DOHH2 (cell line): Measurements from ENCODE around the gene KRT17.

Source experiments
- H3F3A ChIP-seq: fragments of 200-600 bp; sonication (generic), shearing (Covaris generic); 2 replicates; pipeline ENCODE4 v1.6.0; 2016; ENCODE audit warnings: antibody characterized with exemption, mild to moderate bottlenecking; ENCODE audit not compliant: control insufficient read depth, insufficient read depth
- H3K27ac ChIP-seq: fragments of 200-600 bp; sonication (generic); 2 replicates; pipeline ENCODE4 v1.5.1; 2014; ENCODE audit warnings: low read depth, mild to moderate bottlenecking, low read length, moderate library complexity
- H3K27me3 ChIP-seq: fragments of 200-600 bp; sonication (generic); 2 replicates; pipeline ENCODE4 v1.6.1; 2014; ENCODE audit warnings: mild to moderate bottlenecking, low read length, mixed read lengths; ENCODE audit not compliant: control insufficient read depth
- H3K36me3 ChIP-seq: fragments of 200-600 bp; sonication (generic); 2 replicates; pipeline ENCODE4 v1.6.1; 2014; ENCODE audit warnings: mild to moderate bottlenecking, low read length, moderate library complexity, mixed read lengths; ENCODE audit not compliant: control insufficient read depth
- H3K4me1 ChIP-seq: fragments of 200-600 bp; sonication (generic); 2 replicates; pipeline ENCODE4 v1.6.1; 2014; ENCODE audit warnings: mild to moderate bottlenecking, low read length, mixed read lengths; ENCODE audit not compliant: control insufficient read depth
- H3K4me2 ChIP-seq: fragments of 200-600 bp; sonication (generic); 2 replicates; pipeline ENCODE4 v1.6.0; 2014; ENCODE audit warnings: mild to moderate bottlenecking, low read length, moderate library complexity
- H3K4me3 ChIP-seq: fragments of 200-600 bp; sonication (generic); 2 replicates; pipeline ENCODE4 v1.5.1; 2014; ENCODE audit warnings: mild to moderate bottlenecking, low read length, mixed read lengths
- H3K79me2 ChIP-seq: fragments of 200-600 bp; sonication (generic); 2 replicates; pipeline ENCODE4 v1.6.1; 2014; ENCODE audit warnings: mild to moderate bottlenecking, low read length, mixed read lengths; ENCODE audit not compliant: control insufficient read depth
- H3K9me2 ChIP-seq: fragments of 200-600 bp; sonication (generic); replicated peaks from 2 replicates; pipeline ENCODE4 v1.6.1; 2014; ENCODE audit warnings: mild to moderate bottlenecking, low read length, mixed read lengths; ENCODE audit not compliant: control insufficient read depth
- H3K9me3 ChIP-seq: fragments of 200-600 bp; sonication (generic); 2 replicates; pipeline ENCODE4 v1.6.1; 2014; ENCODE audit warnings: antibody characterized with exemption, low read length, mixed read lengths; ENCODE audit not compliant: control insufficient read depth, insufficient read depth
- H4K20me1 ChIP-seq: fragments of 200-600 bp; sonication (generic); 2 replicates; pipeline ENCODE4 v1.6.0; 2014; ENCODE audit warnings: low read depth, mild to moderate bottlenecking, antibody characterized with exemption, low read length, moderate library complexity; ENCODE audit not compliant: control insufficient read depth, insufficient read depth
- CTCF ChIP-seq: fragments of 200-600 bp; sonication (generic); IDR thresholded peaks from one replicate; pipeline ENCODE4 v1.5.1; 2014; ENCODE audit warnings: antibody characterized with exemption, mild to moderate bottlenecking, low read depth, low read length; ENCODE audit not compliant: poor library complexity, severe bottlenecking
- EZH2phosphoT487 ChIP-seq: fragments of 200-600 bp; sonication (generic); IDR thresholded peaks from 2 replicates; pipeline ENCODE4 v1.6.1; 2017; ENCODE audit warnings: borderline replicate concordance, mild to moderate bottlenecking, antibody characterized with exemption, low read length, moderate library complexity, mixed read lengths

KRT17 gene

GRCh38 chr17:41654678-41655607, 30.6 kb upstream of the KRT17 start:
- Histone ChIP-seq H3K79me2 (no peaks in the 10 kb centered on the region), H3K9me3 (no peaks in the 10 kb centered on the region), H3K4me3 (no peak overlapping the region), H3K36me3 (no peaks in the 10 kb centered on the region), H3F3A (no peaks in the 10 kb centered on the region), H3K27me3 (no peaks in the 10 kb centered on the region), H3K27ac (no peak overlapping the region), H3K4me1 (no peaks in the 10 kb centered on the region), H3K4me2 (no peak overlapping the region), H3K9me2 (no peaks in the 10 kb centered on the region), H4K20me1 (no peaks in the 10 kb centered on the region)
- no peak for TF ChIP-seq EZH2phosphoT487

GRCh38 chr17:41653892-41654677, 29.7 kb upstream of the KRT17 start:
- Histone ChIP-seq H4K20me1 (no peaks in the 10 kb centered on the region), H3F3A (no peaks in the 10 kb centered on the region), H3K27me3 (no peaks in the 10 kb centered on the region), H3K4me3 (no peak overlapping the region), H3K27ac (no peak overlapping the region), H3K4me2 (no peak overlapping the region), H3K9me3 (no peaks in the 10 kb centered on the region), H3K9me2 (no peaks in the 10 kb centered on the region), H3K4me1 (peaks cover 1% of the 10 kb centered on the region; the same call in 1 of the 2 replicates), H3K36me3 (no peaks in the 10 kb centered on the region), H3K79me2 (no peaks in the 10 kb centered on the region)
- TF ChIP-seq EZH2phosphoT487 = no peak
- no peak for TF ChIP-seq CTCF

- H3K36me3 ChIP-seq = no peaks in the 10 kb centered on the region
- 0 out of 2 replicates have a peak, but pooled peaks cover under 1% of the 10 kb centered on the region for H3F3A ChIP-seq
- H3K27me3 ChIP-seq = no peaks in the 10 kb centered on the region
- H4K20me1 ChIP-seq = no peaks in the 10 kb centered on the region
- H3K4me1 ChIP-seq = peaks cover 8% of the 10 kb centered on the region
- H3K9me2 ChIP-seq = no peaks in the 10 kb centered on the region
- H3K4me2 ChIP-seq = no peak overlapping the region
- H3K27ac ChIP-seq = no peak overlapping the region
- H3K9me3 ChIP-seq = no peaks in the 10 kb centered on the region
- H3K79me2 ChIP-seq = no peaks in the 10 kb centered on the region
- no peak overlapping the region for H3K4me3 ChIP-seq
- TF ChIP-seq CTCF = no peak
- no peak for TF ChIP-seq EZH2phosphoT487
Measured at GRCh38 chr17:41653421-41653820, 29.0 kb upstream of the KRT17 start.
